MCF 10A (cell line): ENCODE data around the gene LY9. TPM values are rescaled to one million over a fixed set of nuclear protein-coding genes. Genes with fewer than 3 reads are reported as not detected.
"Not testable (repeated sequence)": the region's sequence is repeated elsewhere in the genome, so short reads cannot be mapped to it uniquely, and the experiment has no call there.

Source experiments
- BruUV-seq: library from RNA; stranded (reverse); fragments of 400-500 nt; replicated peaks from 2 replicates; lab custom pipeline; 2021; lab: Mats Ljungman, UMichigan
- CTCF ChIA-PET: fragments of 300-600 bp; sonication (Branson Sonifier 250); formaldehyde crosslinking; extraction: SDS; loops from one replicate; lab custom pipeline; 2021; ENCODE audit warnings: antibody characterized with exemption, inconsistent platforms; lab: Yijun Ruan, JAX
- POLR2A ChIA-PET: fragments of 300-600, 350-650 bp; sonication (Branson Sonifier 250); formaldehyde crosslinking; extraction: SDS; loops from one replicate; lab custom pipeline; 2020; ENCODE audit warnings: antibody characterized with exemption, inconsistent platforms; lab: Yijun Ruan, JAX
- DNase-seq: peaks from one replicate; pipeline ENCODE4 v3.0.0-alpha.2; 2018; ENCODE audit not compliant: unreplicated experiment
- H3K27ac Mint-ChIP-seq: one replicate; pipeline ENCODE4 v1.8.0; 2022; ENCODE audit warnings: mild to moderate bottlenecking, low read depth, mixed read lengths; ENCODE audit not compliant: unreplicated experiment
- H3K27me3 Mint-ChIP-seq: one replicate; pipeline ENCODE4 v1.8.0; 2022; ENCODE audit warnings: mixed read lengths; ENCODE audit not compliant: insufficient read depth, unreplicated experiment
- H3K36me3 Mint-ChIP-seq: one replicate; pipeline ENCODE4 v1.8.0; 2022; ENCODE audit warnings: mild to moderate bottlenecking, moderate library complexity, mixed read lengths; ENCODE audit not compliant: insufficient read depth, unreplicated experiment
- H3K4me1 Mint-ChIP-seq: one replicate; pipeline ENCODE4 v1.8.0; 2022; ENCODE audit warnings: mixed read lengths; ENCODE audit not compliant: insufficient read depth, unreplicated experiment
- H3K4me3 Mint-ChIP-seq: one replicate; pipeline ENCODE4 v1.8.0; 2022; ENCODE audit warnings: mild to moderate bottlenecking, moderate library complexity, mixed read lengths; ENCODE audit not compliant: unreplicated experiment
- H3K9me3 Mint-ChIP-seq: one replicate; pipeline ENCODE4 v1.8.0; 2022; ENCODE audit warnings: mixed read lengths; ENCODE audit not compliant: unreplicated experiment
- CTCF ChIP-seq: fragments of 200-600 bp; IDR thresholded peaks from one replicate; pipeline ENCODE4 v1.8.0; 2022; ENCODE audit warnings: antibody characterized with exemption, mild to moderate bottlenecking; ENCODE audit not compliant: unreplicated experiment
- intact Hi-C: fragments of 100-400 bp; cut with micrococcal nuclease; formaldehyde crosslinking; loops from 2 replicates; pipeline ENCODE4 v1.14.1; 2022
- total RNA-seq: library from RNA; stranded (reverse); gene quantifications from 2 replicates; pipeline ENCODE4 v1.2.3, GENCODE V29; 2022

The LY9 gene
- total RNA-seq, 1 experiment from 2014 or later = not detected

GRCh38 chr1:160781186-160781766 is 14.7 kb upstream of the LY9 start:
- no peak for DNase-seq
- no peaks in the 10 kb centered on the region for H3K4me1 Mint-ChIP-seq
- H3K9me3 Mint-ChIP-seq = no peaks in the 10 kb centered on the region
- H3K36me3 Mint-ChIP-seq = no peaks in the 10 kb centered on the region
- ChIA-PET CTCF (interaction anchor here (0.6 to 6.5 kb wide), 9 partner anchors 13 to 427 kb away, joined by 3 to 63 read pairs (median 4); no protein-coding TSS in a partner anchor), POLR2A (interaction anchor here (0.5 to 0.7 kb wide), 2 partner anchors 20 to 68 kb away, joined by 3 to 4 read pairs; no protein-coding TSS in a partner anchor)
- no TSS peak for BruUV-seq
- no peaks in the 10 kb centered on the region for H3K27me3 Mint-ChIP-seq
- no peak overlapping the region for H3K27ac Mint-ChIP-seq
- intact Hi-C loops = no loop called here
- TF ChIP-seq CTCF = no peak
- no peak overlapping the region for H3K4me3 Mint-ChIP-seq

GRCh38 chr1:160781914-160782689 is 13.9 kb upstream of the LY9 start:
- no peaks in the 10 kb centered on the region for H3K27me3 Mint-ChIP-seq
- H3K4me1 Mint-ChIP-seq = no peaks in the 10 kb centered on the region
- intact Hi-C loops = no loop called here
- DNase-seq = no peak
- no peak for TF ChIP-seq CTCF
- POLR2A ChIA-PET = interaction anchor here (0.7 to 1.1 kb wide), 2 partner anchors 13 to 20 kb away, joined by 3 read pairs; no protein-coding TSS in a partner anchor
- H3K9me3 Mint-ChIP-seq = no peaks in the 10 kb centered on the region
- no peak overlapping the region for H3K27ac Mint-ChIP-seq
- H3K4me3 Mint-ChIP-seq = no peak overlapping the region
- no TSS peak for BruUV-seq
- CTCF ChIA-PET = interaction anchor here (0.6 to 6.5 kb wide), 8 partner anchors 14 to 170 kb away, joined by 3 to 63 read pairs (median 4); no protein-coding TSS in a partner anchor
- no peaks in the 10 kb centered on the region for H3K36me3 Mint-ChIP-seq

- H3K4me3 Mint-ChIP-seq, POLR2A ChIA-PET, H3K27ac Mint-ChIP-seq, BruUV-seq, H3K27me3 Mint-ChIP-seq, H3K4me1 Mint-ChIP-seq, intact Hi-C loops, H3K9me3 Mint-ChIP-seq, DNase-seq, H3K36me3 Mint-ChIP-seq, CTCF ChIA-PET: not testable (repeated sequence)
Observed at GRCh38 chr1:160782988-160783765, 12.8 kb upstream of the LY9 start.

GRCh38 chr1:160789051-160789701 is 6.8 kb upstream of the LY9 start:
- BruUV-seq = no TSS peak

More at GRCh38 chr1:160789051-160789701, 6.8 kb upstream of the LY9 start:
- peaks cover 5% of the 10 kb centered on the region for H3K36me3 Mint-ChIP-seq
- ChIA-PET CTCF (interaction anchor here (0.6 to 1.5 kb wide), 3 partner anchors 9 to 593 kb away, joined by 3 to 4 read pairs (median 3); no protein-coding TSS in a partner anchor), POLR2A (no interaction called here)
- DNase-seq = no peak
- H3K9me3 Mint-ChIP-seq = no peaks in the 10 kb centered on the region
- H3K27ac Mint-ChIP-seq = no peak overlapping the region
- H3K4me3 Mint-ChIP-seq = no peak overlapping the region
- intact Hi-C loops = no loop called here
- peaks cover 7% of the 10 kb centered on the region for H3K4me1 Mint-ChIP-seq
- no peak for TF ChIP-seq CTCF
- H3K27me3 Mint-ChIP-seq = no peaks in the 10 kb centered on the region
